HepG2 (cell line): Measurements from ENCODE around the gene CDK2. TPM values are rescaled to one million over a fixed set of nuclear protein-coding genes. Genes with fewer than 3 reads are reported as not detected.

ENCODE experiments used
- ATAC-seq: fragments of 200-7000 bp; cut with Tn5 transposase; 3 replicates; pipeline ENCODE4 v1.9.1; 2020; ENCODE audit warnings: mild to moderate bottlenecking, moderate library complexity
- BruUV-seq: library from RNA; stranded (reverse); fragments of 400-500 nt; replicated peaks from 2 replicates; lab custom pipeline; 2021; lab: Mats Ljungman, UMichigan
- CTCF ChIA-PET: fragments of 300-600 bp; formaldehyde crosslinking; extraction: SDS; loops from one replicate; lab custom pipeline; 2021; ENCODE audit warnings: low total read pairs, inconsistent platforms, low intra/inter-chr PET ratio; lab: Yijun Ruan, JAX
- POLR2A ChIA-PET: fragments of 350-600 bp; sonication (Branson Sonifier 250); formaldehyde crosslinking; loops from one replicate; lab custom pipeline; 2020; ENCODE audit warnings: antibody characterized with exemption, inconsistent platforms; lab: Yijun Ruan, JAX
- DNase-seq: peaks from one replicate; pipeline ENCODE4 v3.0.0-alpha.2; 2015; ENCODE audit warnings: low spot score
- FAIRE-seq: peaks from 3 replicates; lab custom pipeline; 2011; peaks lifted over from hg19 to GRCh38; lab: Jason Lieb, UNC
- H2AFZ ChIP-seq: one replicate; pipeline ENCODE4 v1.6.1; 2011; ENCODE audit warnings: low read length, inconsistent platforms
- H3K27ac ChIP-seq: fragments of 300-600 bp; 3 replicates; pipeline ENCODE4 v1.8.0; 2011; ENCODE audit warnings: mixed run types, mild to moderate bottlenecking, mixed read lengths, low read length, inconsistent platforms; ENCODE audit not compliant: insufficient read depth; ENCODE audit errors: extremely low read length
- H3K27me3 ChIP-seq, 2 experiments: fragments of 200-600 bp in 1 of 2; 2 replicates in 1 of 2; 3 replicates in 1 of 2; pipeline versions ENCODE4 v1.6.0 to v1.8.0; 2011; ENCODE audit warnings: low read length in 2 of 2, mild to moderate bottlenecking in 2 of 2, moderate library complexity in 2 of 2, inconsistent platforms in 1 of 2; ENCODE audit not compliant: insufficient read depth in 2 of 2, control insufficient read depth in 1 of 2
- H3K36me3 ChIP-seq, 2 experiments: fragments of 200-600 bp in 1 of 2; replicated peaks in 1 of 2; 2 replicates in 1 of 2; 3 replicates in 1 of 2; pipeline versions ENCODE4 v1.5.1 to v1.8.0; 2011; ENCODE audit warnings: low read length in 2 of 2, inconsistent platforms in 1 of 2; ENCODE audit not compliant: insufficient read depth in 2 of 2, control insufficient read depth in 1 of 2
- H3K4me1 ChIP-seq: 2 replicates; pipeline ENCODE4 v1.5.1; 2012; ENCODE audit warnings: low read length, inconsistent platforms; ENCODE audit not compliant: insufficient read depth
- H3K4me2 ChIP-seq: 2 replicates; pipeline ENCODE4 v1.6.0; 2011; ENCODE audit warnings: low read depth, low read length, inconsistent platforms
- H3K4me3 ChIP-seq, 3 experiments: fragments of 200-600 bp in 1 of 3; sonication (generic), shearing (Covaris generic) in 1 of 3; replicated peaks in 1 of 3; 2 replicates each; pipeline ENCODE4 v1.5.1; 2011 to 2016; ENCODE audit warnings: low read length in 3 of 3, inconsistent platforms in 2 of 3, low read depth in 2 of 3, mild to moderate bottlenecking in 2 of 3, control low read depth in 1 of 3, mixed read lengths in 1 of 3; ENCODE audit not compliant: insufficient read depth in 1 of 3
- H3K79me2 ChIP-seq: one replicate; pipeline ENCODE4 v1.6.1; 2011; ENCODE audit warnings: low read length, inconsistent platforms; ENCODE audit not compliant: insufficient read depth
- H3K9ac ChIP-seq: 2 replicates; pipeline ENCODE4 v1.6.0; 2011; ENCODE audit warnings: mild to moderate bottlenecking, low read depth, low read length, inconsistent platforms; ENCODE audit not compliant: insufficient read depth
- H3K9me3 ChIP-seq: 2 replicates; pipeline ENCODE4 v1.5.1; 2012; ENCODE audit warnings: mild to moderate bottlenecking, low read length
- H4K20me1 ChIP-seq: 2 replicates; pipeline ENCODE4 v1.6.0; 2011; ENCODE audit warnings: inconsistent platforms, mild to moderate bottlenecking, low read length, moderate library complexity; ENCODE audit not compliant: insufficient read depth
- FOXC1 ChIP-seq: sonication (generic); formaldehyde crosslinking; IDR thresholded peaks from 2 replicates; pipeline ENCODE4 v1.8.0; 2022; ENCODE audit warnings: mild to moderate bottlenecking, missing genetic modification reagents, borderline replicate concordance
- PHB2 ChIP-seq: fragments of 450-650 bp; IDR thresholded peaks from 2 replicates; pipeline ENCODE4 v1.6.1; 2018; ENCODE audit not compliant: partially characterized antibody
- ZBTB3 ChIP-seq: sonication (generic); formaldehyde crosslinking; IDR thresholded peaks from 2 replicates; pipeline ENCODE4 v1.4.0; 2020; ENCODE audit warnings: low read depth, mild to moderate bottlenecking, moderate library complexity, missing genetic modification reagents, borderline replicate concordance
- ZBTB34 ChIP-seq: sonication (generic); formaldehyde crosslinking; IDR thresholded peaks from 2 replicates; pipeline ENCODE4 v1.8.0; 2022; ENCODE audit warnings: mild to moderate bottlenecking, missing genetic modification reagents
- ZNF276 ChIP-seq: sonication (generic); formaldehyde crosslinking; IDR thresholded peaks from 2 replicates; pipeline ENCODE4 v1.4.0; 2020; ENCODE audit warnings: mild to moderate bottlenecking, low read depth, missing genetic modification reagents
- ZNF331 ChIP-seq: sonication (generic); formaldehyde crosslinking; IDR thresholded peaks from 2 replicates; pipeline ENCODE4 v1.4.0; 2020; ENCODE audit warnings: missing genetic modification reagents
- ZNF501 ChIP-seq: sonication (generic); formaldehyde crosslinking; IDR thresholded peaks from 2 replicates; pipeline ENCODE4 v1.5.1; 2020; ENCODE audit warnings: mild to moderate bottlenecking, moderate library complexity, missing genetic modification reagents
- WGBS: methylation state at CpG from one replicate; pipeline ENCODE4 v1.1.6; 2017; ENCODE audit warnings: low lambda C conversion rate; 5-methylcytosine and 5-hydroxymethylcytosine counted together
- in situ Hi-C: cut with HindIII; loops from 2 replicates; pipeline ENCODE4 v1.10.0; 2017; ENCODE audit warnings: low pct_unique_long_range_greater_than_20kb; ENCODE audit not compliant: extremely low pct_ligation_motif_present
- intact Hi-C: fragments of 100-400 bp; cut with micrococcal nuclease; formaldehyde crosslinking; loops from one replicate; pipeline ENCODE4 v1.10.0; 2022; ENCODE audit not compliant: unreplicated experiment
- polyA plus RNA-seq, 8 experiments: library from polyadenylated mRNA; depleted of rRNA in 3 of 8; stranded (reverse) in 7 of 8; unstranded in 1 of 8; fragments of >200 nt; fragmentation: Illumina TruSeq in 4 of 8; extraction: Trizol in 4 of 8; gene quantifications; 2 replicates each; pipeline versions ENCODE4 v1.2.1 to v1.2.3, GENCODE V29; 2011 to 2016; ENCODE audit warnings: low read depth in 4 of 8, missing spikeins in 1 of 8, mixed read lengths in 1 of 8; ENCODE audit not compliant: insufficient read depth in 1 of 8
- total RNA-seq, 5 experiments: library from RNA; depleted of rRNA; stranded (reverse); fragments of >200 nt; fragmentation: Illumina TruSeq; extraction: Trizol; gene quantifications; 2 replicates each; pipeline ENCODE4 v1.2.3, GENCODE V29; 2016; ENCODE audit warnings: low read depth in 1 of 5

CDK2 gene
- total and polyA plus RNA-seq, 2 of the 13 experiments (the other 11 are each of a cell fraction or from before 2014, with no cell fraction given) = 47.5 to 52.6 TPM

- TF ChIP-seq ZBTB34 (CRISPR knock-in tag) (0 out of 2 replicates have a peak, but pooled peaks have one; percentile 38), ZNF331 (CRISPR knock-in tag) (peak; percentile 47; the same call in 1 of the 2 replicates), PHB2 (no peak), FOXC1 (CRISPR knock-in tag) (0 out of 2 replicates have a peak, but pooled peaks have one; percentile 7)
Measured at GRCh38 chr12:56013482-56013881, 46.9 kb downstream of the CDK2 start (continued).

- WGBS = 72% methylated on average over 2 of the region's 2 CpGs
- ATAC-seq (no peak), FAIRE-seq (peak; percentile 42), DNase-seq (no peak)
- Histone ChIP-seq H4K20me1 (no peaks in the 10 kb centered on the region), H3K4me3 (no peak overlapping the region), H3K36me3 (no peaks in the 10 kb centered on the region; a peak in 1 of 5 replicates), H2AFZ (no peak overlapping the region), H3K27me3 (no peaks in the 10 kb centered on the region), H3K27ac (peak overlapping the region; percentile 68), H3K4me2 (0 out of 2 replicates have a peak overlapping the region, but pooled peaks have one; percentile 23), H3K9me3 (no peaks in the 10 kb centered on the region), H3K4me1 (peaks cover 71% of the 10 kb centered on the region), H3K9ac (no peak overlapping the region), H3K79me2 (no peaks in the 10 kb centered on the region)
- CTCF ChIA-PET = no interaction called here
- in situ Hi-C loops = no loop called here
- intact Hi-C loops = no loop called here
- no TSS peak for BruUV-seq
- no peak for TF ChIP-seq ZBTB3 (CRISPR knock-in tag)
- TF ChIP-seq ZNF501 (CRISPR knock-in tag) = 0 out of 2 replicates have a peak, but pooled peaks have one; percentile 0
- no peak for TF ChIP-seq ZNF276
- POLR2A ChIA-PET = interaction anchor here (1.9 to 3.0 kb wide), 2 partner anchors 18 to 40 kb away, joined by 8 to 10 read pairs; partner anchors contain the start of genes RAB5B and SUOX
Measured at GRCh38 chr12:56014205-56014604, 47.6 kb downstream of the CDK2 start.
